HG03025 (cell line): Measurements from ENCODE around the gene FAM53C.

Source experiments
- ATAC-seq: cut with Tn5 transposase; IDR thresholded peaks from one replicate; pipeline ENCODE4 v1.9.1; 2021; ENCODE audit warnings: mild to moderate bottlenecking, moderate library complexity; ENCODE audit not compliant: unreplicated experiment, low FRiP score

Gene FAM53C

DNA sequence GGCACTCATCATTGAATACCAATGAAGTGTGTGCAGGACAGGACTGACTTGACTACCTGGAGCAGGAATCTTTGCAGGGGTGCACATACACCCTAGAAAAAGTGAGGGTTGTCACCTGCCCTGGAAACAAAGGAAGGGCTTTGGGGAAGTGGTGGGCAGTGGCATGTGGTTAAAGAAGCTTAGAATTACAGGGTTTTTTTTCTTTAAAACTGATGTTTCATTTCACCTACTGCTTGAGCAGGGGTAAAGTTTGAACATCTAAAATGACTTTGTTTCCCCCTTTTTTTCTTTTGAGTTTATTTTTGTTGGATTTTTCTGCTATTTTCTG lies 12.5 kb downstream of the FAM53C start:
- ATAC-seq: no peak

DNA sequence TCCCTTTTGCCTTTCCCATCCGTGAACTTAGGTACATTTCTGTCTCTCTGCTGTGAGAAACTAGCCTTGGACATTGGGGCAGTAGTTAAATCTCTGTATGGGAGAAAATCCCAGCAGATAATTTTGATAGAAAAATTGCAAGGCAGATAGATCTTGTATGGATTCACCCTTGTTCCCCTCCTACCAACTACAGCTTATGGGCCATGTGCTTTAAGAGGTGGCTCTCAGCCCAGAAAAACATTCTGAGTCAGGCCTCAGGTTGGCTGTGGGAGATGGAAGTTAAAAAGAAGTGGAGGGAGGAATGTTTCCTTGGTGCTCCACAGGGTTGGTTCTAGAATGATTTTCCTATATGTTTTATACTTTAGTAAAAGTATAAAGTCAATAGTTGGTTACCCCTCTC lies 13.0 kb downstream of the FAM53C start:
- no peak for ATAC-seq

DNA sequence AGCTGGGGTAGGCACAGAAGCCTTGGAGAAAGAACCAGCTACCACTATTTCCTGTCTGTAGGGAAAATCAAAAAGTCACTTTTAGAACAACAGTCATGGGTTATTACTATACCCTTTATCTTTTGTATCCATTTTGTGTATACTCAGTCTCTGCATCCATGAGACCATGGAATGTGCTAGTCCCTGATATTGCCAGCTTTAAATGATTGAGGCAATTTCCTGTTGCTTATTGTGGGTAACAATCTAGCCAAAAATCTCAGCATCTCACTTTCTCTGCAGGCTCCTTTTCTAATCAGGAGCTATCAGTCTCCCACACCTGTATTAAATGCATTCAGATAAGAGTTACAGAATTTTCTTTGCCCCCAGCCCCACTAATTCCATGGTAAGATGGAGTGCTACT lies 13.5 kb downstream of the FAM53C start:
- ATAC-seq: no peak

DNA sequence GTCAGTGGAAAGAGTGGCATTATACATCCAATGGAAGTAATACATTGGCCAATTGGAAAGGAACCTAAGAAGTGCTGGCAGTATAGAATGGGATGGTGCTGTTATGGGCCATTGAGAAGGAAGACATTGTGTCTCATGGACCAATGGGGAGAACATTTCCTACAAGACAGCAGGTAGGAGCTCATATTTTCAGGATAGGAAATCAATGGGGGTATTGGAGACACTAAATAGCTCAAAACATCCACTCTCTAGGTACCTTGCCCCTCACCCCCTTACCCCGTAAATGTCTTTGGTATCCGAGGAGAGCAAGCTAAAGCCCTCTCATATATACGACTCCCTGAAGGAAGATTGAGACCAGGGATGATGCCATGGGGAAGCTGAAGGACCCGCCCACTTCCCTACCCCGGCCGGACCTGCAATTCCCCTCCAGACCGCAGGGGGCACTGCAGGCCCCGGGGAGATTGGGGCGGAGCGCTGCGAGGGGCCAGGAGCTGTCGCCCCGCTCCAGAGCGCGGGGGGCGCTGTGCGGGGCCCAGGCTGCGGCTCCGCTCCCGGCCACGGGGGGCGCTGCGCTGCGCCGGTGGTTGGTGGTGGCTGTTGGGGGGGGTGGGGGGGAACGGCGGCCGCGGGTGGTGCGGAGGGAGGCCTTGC lies 14.1 kb downstream of the FAM53C start, which contains the start of gene KDM3B:
KDM3B (plus strand) TSS at position 615 of the 651 bp plus-strand sequence. CDS start 111 bp downstream, outside the sequence.
- ATAC-seq: peak; percentile 60

DNA sequence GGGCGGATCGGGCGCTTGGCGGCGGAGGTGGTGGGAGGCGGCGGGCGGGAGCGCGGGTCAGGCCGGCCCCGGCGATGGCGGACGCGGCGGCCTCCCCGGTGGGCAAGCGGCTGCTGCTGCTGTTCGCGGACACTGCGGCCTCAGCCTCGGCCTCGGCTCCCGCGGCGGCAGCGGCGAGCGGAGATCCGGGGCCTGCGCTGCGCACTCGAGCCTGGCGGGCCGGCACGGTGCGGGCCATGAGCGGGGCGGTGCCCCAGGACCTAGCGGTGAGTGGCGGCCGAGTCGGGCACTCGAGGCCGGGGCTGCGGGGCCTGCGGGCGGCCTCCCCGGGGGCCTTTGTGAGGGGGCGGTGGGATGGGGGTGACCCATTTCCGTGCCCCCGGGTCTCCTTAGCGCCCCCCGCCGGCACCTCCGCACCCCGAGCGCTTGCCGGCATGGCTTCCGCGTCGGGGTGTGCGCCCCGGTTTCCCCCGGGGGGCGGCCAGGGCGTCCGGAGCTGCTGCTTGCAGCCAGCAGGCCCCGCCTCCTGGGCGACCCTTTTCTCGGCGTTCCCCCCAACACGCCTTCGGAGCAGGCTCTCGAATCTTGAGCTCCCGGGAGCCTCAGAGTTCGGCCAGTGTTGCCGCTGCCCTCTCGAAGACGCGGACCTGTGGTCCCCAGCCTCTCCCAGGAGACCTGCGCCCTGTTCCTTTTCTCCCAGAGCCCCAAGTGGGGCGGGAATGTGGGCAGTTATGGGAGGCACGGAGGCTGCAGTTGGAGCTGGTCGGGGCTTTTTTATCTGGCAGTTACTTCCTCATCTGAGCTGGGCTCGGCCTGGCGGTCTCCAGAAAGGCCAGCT lies 14.9 kb downstream of the FAM53C start:
- ATAC-seq: peak; percentile 40

DNA sequence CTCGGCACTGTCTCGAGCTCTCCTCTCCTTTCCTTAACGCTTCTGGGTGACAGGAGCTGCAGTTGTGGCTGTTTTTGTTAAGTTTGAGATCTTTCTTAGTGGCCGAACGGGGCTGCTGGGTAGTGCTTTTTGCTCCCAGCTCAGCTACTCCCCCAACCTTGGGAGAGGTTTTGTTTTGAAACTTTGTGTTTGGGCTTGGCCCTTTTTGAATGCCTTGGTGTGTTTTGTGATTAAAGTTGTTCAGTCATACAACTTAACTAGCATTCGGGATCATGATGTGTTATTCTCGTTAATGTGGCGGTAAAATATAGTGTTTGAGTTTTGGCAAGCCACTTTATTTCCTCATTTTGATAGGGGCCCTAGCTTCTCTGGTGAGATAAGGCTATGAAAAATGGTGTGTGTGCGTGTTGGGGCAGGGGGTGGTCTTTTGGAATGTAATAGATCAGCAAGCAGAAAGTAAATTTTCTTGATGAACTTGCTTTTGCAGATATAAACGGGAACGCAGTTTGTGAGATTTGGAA lies 15.6 kb downstream of the FAM53C start:
- no peak for ATAC-seq

DNA sequence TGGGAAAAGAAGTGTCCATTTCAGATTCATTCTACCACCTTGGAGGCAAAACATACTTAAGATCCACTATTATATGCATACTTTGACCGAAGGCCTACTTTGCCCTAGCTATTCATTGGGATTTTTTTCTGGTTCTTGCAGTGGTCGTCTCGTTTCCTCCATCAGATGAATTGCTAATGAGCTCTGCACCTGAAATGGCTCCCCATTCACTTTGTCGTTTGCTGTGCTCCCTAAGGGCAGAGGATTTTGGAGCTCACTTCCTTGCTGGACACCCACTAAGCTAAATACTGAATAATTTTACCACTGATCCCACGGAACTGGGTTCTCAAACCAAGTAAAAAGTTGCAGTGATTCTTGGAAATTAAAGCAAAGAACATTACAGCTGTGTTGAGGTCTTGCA lies 16.3 kb downstream of the FAM53C start:
- no peak for ATAC-seq

DNA sequence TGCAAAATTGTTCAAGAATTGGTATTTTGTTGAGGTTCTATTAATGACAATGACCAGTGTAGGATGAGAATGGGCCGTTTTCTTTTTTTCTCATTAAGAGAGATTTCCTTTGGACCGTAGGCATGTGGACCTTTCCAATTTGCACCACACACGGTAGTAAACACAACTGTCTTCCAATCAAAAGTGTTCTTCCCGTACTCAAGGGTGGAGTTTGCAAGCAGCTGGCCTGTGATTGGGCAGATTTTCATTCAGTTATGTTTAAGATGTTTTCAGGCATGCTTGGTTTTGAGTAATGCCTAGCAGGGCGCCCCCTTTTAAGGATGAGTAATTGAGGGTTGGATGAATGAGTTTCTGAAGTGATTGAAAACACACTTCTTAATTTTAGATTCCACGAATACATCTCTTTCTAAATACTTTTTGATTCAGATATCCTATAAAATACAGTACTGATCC lies 16.9 kb downstream of the FAM53C start:
- ATAC-seq: no peak

DNA sequence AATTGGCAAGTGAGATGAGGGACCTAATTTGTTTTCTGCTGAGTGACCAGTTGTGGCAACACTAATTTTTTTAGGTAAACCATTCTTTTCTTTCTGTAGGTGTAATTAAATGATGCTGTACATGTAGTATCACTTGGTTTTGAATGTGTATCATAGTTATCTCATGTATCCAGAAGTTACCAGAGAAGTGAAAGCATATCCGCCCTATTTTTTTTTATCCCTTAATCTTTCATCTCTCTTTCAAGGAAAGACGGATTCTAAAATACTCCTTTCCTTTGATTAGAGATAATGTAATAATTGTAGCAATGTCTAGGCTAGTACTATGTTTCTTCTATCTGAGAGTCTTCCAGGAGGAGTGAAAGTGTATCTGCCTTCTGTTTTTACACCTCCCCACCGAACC lies 21.6 kb downstream of the FAM53C start:
- no peak for ATAC-seq

DNA sequence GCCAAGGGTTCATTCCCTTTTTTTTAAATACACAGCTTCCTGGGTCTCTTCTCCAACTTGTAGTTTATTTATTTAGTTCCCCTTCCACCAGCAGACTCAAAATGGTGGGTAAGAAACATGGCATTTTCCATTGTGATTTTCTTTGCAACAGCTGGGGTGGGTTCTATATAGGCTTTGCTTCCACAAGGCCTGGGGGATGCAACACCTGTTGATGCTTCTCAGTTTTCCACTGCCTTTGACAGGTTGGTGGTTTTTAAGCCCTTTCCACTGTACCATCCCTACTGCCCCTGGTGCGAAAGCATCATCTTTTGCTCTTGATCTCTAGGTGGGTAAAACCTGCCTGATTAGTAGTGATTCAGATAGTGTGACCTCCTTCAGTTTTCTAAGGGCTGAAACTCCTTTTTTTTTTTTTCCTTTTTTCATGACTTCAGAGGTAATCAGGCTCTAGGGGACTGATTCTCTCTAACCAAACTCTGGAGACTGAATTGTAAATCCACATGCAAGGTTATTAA lies 22.9 kb downstream of the FAM53C start:
- no peak for ATAC-seq

DNA sequence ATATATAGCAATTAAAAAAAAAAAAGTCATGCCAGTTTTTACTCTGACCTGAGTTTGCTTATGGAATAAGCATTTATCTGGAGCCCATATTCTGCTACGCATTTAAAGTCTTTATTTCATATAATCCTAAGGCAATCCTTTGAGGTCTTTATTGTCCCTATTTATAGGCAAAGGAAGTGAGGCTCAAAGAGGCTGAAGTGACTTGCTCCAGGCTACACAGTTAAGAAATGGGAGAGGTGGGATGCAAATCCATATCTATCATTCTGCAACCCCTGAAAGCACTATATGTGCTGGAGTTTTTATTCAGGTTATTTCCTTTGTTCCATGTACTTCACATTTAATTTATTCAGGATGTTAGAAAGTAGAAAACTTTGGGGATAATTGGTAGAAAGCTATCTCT lies 26.5 kb downstream of the FAM53C start:
- no peak for ATAC-seq

DNA sequence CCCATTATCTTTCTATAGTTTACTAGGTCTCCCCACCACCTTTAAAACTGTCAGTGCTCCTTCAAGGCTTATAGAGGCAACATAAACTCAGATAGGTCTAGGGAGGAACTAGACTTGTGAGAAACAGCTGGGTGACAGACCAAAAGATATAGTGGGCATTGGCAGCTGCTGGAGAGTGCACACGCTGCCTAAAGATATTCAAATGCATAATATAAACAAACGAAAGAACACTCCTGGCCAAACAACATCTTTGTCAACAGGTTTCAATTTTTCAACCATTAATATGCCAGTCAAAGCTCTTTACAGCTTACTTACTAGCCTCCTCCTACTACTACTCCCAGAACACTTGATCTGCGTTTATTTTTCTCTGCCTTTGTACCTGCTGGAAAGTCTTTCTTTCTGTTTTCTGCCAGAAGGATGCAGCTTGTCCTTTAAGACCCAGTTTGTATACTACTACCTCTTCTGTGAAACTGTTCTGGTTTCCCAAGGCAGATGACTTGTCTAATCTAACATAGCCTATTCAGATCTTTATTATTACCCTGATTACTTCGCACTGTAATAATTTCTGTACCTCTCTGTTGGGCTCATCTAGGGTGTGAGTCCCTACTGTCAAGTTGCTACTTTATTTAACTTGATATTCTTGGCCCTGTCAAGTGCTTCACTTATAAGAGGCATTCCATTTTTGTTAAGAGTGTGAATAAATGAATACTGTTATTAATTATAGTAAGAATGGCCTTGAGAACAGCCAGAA lies 28.7 kb downstream of the FAM53C start:
- no peak for ATAC-seq

DNA sequence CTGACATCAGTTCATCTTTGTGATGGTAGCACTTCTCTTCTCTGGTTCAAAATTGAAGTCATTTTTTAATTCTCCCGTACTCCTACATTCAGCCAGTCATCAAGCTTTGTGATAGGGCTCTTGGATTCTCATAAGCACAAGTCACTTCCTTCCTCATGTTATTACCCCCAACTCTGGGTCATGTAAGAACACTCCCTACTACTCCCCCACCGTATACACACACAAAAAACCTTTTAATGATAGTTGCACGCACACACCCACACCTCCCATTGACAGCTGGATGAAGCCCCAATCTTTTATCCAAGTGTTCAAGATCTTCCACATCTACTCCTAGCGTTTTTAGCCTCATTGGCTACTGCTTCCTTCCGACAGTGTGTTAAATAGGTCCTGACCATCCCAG lies 31.2 kb downstream of the FAM53C start:
- ATAC-seq: no peak

DNA sequence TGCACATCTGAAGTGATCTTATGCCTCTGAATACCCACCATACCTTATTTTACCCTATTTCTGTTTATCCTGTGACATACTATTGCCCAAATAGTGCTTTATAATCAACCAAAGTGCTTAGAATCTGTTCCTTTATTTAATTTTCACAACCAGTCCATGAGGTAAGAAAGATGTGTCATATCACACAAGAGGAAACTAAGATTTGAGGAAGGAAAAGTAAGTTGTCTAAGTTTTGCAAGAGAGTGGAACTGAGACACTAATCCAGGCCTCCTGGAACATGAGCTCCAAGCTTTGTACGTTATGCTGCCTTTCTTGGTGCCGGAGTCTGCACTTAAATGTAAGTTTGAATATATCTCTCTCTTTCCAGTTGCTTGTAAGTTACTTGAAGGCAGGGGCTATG lies 31.6 kb downstream of the FAM53C start:
- no peak for ATAC-seq

DNA sequence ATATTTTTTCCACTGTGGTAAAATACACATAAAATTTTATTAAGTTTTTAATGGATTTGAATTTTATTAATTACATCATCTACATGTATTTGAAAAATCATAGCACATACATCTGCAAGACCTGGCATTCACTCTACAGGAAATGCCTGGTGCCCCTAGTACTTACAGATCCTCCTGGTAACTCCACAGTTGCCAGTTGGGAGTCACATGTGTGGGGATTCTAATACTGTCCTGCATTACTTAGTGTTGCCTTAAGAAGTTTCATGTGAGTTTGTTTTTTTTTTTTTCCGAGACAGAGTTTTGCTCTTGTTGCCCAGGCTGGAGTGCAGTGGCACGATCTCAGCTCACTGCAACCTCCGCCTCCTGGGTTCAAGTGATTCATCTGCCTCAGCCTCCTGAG lies 32.5 kb downstream of the FAM53C start:
- no peak for ATAC-seq

DNA sequence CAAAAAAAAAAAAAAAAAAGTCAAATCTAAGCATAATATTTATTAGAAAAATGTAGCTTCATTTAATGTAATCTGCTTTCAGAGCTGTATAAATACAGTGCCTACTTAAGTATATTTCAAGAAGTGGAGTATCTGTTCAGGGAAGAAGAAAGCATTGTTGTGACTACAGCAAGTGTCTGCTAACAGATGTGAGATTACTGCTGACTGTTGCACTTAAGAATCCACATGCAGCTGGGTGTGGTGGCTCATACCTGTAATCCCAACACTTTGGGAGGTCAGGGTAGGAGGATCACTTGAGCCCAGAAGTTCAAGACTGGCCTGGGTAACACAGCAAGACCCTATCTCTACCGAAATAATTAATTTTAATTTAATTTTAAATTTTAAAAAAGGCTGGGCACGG lies 33.4 kb downstream of the FAM53C start:
- no peak for ATAC-seq

DNA sequence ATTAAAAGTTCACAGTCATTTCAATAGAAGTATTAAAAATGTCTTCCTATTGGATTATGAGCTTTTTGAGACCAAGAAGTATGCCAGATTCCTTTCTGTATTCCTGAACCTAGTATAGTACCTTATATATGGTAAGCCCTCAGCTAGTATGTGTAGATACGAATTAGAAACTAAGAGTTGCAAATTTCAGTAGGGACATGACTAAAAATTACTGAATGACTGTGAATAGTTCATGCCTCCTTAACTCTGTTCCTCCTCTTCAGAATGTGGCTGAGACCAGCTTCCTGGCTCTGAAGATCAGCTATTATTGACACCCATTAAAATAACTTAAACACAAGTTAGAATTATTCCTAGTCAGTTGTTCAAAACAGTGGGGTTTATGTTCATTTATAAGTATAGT lies 34.2 kb downstream of the FAM53C start:
- peak; percentile 62 for ATAC-seq

DNA sequence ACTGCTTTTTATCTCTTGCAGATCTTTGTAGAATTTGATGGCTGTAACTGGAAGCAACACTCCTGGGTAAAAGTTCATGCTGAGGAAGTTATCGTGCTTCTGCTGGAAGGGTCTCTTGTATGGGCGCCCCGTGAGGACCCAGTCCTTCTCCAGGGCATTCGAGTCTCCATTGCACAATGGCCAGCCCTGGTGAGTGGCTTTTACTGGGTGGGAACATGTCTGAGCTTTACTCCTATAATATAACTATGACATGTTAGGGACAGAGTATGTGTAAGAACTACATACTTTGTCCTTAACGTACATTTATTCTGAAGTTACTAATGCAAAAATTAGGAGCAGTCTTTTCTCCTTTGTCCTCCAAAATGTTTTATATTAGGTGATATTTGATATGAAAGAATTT lies 34.6 kb downstream of the FAM53C start:
- ATAC-seq: no peak

DNA sequence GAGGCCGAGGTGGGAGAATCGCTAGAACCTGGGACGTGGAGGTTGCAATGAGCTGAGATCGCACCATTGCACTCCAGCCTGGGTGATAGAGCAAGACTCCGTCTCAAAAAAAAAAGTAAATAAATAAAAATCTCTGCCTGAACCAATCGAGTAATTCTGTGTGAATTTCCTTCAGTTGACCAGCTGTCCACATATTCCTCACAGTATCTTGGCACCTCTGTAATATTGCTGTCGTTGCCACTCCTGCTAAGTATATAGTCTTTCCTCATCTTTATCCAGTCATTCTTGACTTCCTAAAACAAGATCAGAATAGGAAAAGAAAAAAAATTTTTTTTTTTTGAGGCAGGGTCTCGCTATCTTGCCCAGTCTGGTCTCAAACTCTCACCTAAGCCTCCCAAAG lies 44.3 kb downstream of the FAM53C start:
- no peak for ATAC-seq

DNA sequence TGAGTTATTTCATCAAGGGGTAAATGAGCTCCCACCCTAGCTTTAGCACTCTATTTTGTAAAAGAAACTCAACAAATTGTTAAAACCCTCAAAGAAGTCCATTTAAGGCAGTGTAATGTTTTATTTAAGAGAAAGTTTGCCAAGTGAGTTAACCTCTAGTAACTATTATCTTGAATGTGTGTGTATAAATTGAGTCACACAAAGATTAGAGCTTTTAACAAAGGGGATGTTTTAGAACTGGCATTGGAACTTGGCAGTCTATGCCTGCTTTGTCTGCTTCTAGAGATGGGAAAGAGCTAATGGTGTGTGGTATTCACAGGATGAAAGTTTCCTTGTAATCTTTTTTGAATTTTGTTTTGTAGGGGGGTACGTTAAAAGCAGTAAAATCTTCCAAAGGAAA lies 47.6 kb downstream of the FAM53C start:
- no peak for ATAC-seq

DNA sequence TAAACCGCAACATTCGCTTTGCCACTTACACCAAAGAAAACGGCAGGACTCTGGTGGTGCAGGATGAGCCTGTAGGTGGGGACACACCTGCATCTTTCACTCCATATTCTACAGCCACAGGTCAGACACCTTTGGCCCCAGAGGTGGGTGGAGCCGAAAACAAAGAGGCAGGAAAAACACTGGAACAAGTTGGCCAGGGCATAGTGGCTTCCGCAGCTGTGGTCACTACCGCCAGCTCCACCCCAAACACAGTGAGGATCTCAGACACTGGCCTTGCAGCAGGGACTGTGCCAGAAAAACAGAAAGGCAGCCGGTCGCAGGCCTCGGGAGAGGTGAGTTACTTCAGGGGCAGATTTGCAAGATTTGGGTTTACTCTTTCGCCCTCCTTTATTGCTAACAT lies 48.2 kb downstream of the FAM53C start:
- ATAC-seq: no peak
